GM19193 (cell line): ENCODE data around the gene MAP3K5.

Experiments
- POLR2A ChIP-seq: IDR thresholded peaks from 4 replicates; pipeline ENCODE4 v1.6.1; 2011; ENCODE audit not compliant: insufficient read depth, insufficient read length; ENCODE audit errors: extremely low read depth

The MAP3K5 gene

GRCh38 chr6:136535017-136535765, 257.1 kb downstream of the MAP3K5 start:
- TF ChIP-seq POLR2A: no peak

- no peak for TF ChIP-seq POLR2A
Observed at GRCh38 chr6:136534268-136534667, 258.0 kb downstream of the MAP3K5 start.

- TF ChIP-seq POLR2A: no peak
Observed at GRCh38 chr6:136533487-136533886, 258.8 kb downstream of the MAP3K5 start.

- no peak for TF ChIP-seq POLR2A
Observed at GRCh38 chr6:136532030-136532429, 260.2 kb downstream of the MAP3K5 start.

- no peak for TF ChIP-seq POLR2A
Observed at GRCh38 chr6:136529710-136530109, 262.6 kb downstream of the MAP3K5 start.

- TF ChIP-seq POLR2A: no peak
Observed at GRCh38 chr6:136528477-136528876, 263.8 kb downstream of the MAP3K5 start.

GRCh38 chr6:136527831-136528230, 264.4 kb downstream of the MAP3K5 start:
- no peak for TF ChIP-seq POLR2A

- TF ChIP-seq POLR2A: no peak
Observed at GRCh38 chr6:136526937-136527336, 265.3 kb downstream of the MAP3K5 start.

GRCh38 chr6:136526196-136526930, 265.9 kb downstream of the MAP3K5 start:
- TF ChIP-seq POLR2A: no peak

GRCh38 chr6:136525586-136526195, 266.6 kb downstream of the MAP3K5 start:
- no peak for TF ChIP-seq POLR2A

GRCh38 chr6:136524936-136525413, 267.3 kb downstream of the MAP3K5 start:
- no peak for TF ChIP-seq POLR2A

- no peak for TF ChIP-seq POLR2A
Observed at GRCh38 chr6:136524339-136524935, 267.8 kb downstream of the MAP3K5 start.

GRCh38 chr6:136523196-136523595, 269.1 kb downstream of the MAP3K5 start:
- no peak for TF ChIP-seq POLR2A

- no peak for TF ChIP-seq POLR2A
Observed at GRCh38 chr6:136522636-136523035, 269.6 kb downstream of the MAP3K5 start.

- no peak for TF ChIP-seq POLR2A
Observed at GRCh38 chr6:136521911-136522310, 270.4 kb downstream of the MAP3K5 start.

GRCh38 chr6:136521427-136521826, 270.9 kb downstream of the MAP3K5 start:
- no peak for TF ChIP-seq POLR2A

- TF ChIP-seq POLR2A: no peak
Observed at GRCh38 chr6:136520517-136520916, 271.8 kb downstream of the MAP3K5 start.
